PFSK-1 (cell line): ENCODE measurements around the gene CDK10.

ENCODE experiments used
- FOXP2 ChIP-seq: optimal IDR thresholded peaks from 2 replicates; pipeline ENCODE3; 2011; ENCODE audit warnings: borderline replicate concordance, control low read depth, inconsistent platforms; ENCODE audit not compliant: insufficient read depth; ENCODE audit errors: extremely low read length, extremely low read depth
- POLR2AphosphoS5 ChIP-seq: IDR thresholded peaks from 2 replicates; pipeline ENCODE4 v1.6.1; 2012; ENCODE audit warnings: low read depth, mild to moderate bottlenecking, control low read depth, low read length, moderate library complexity
- SIN3A ChIP-seq: IDR thresholded peaks from 2 replicates; pipeline ENCODE4 v1.6.1; 2012; ENCODE audit warnings: mild to moderate bottlenecking, low read length, moderate library complexity, borderline replicate concordance; ENCODE audit not compliant: insufficient read depth
- TAF1 ChIP-seq: IDR thresholded peaks from 2 replicates; pipeline ENCODE4 v1.6.1; 2012; ENCODE audit warnings: low read length, control low read depth, borderline replicate concordance; ENCODE audit not compliant: insufficient read depth
- TF ChIP-seq, protein P1 (sequence below), 2 experiments: IDR thresholded peaks; 2 replicates each; pipeline versions ENCODE4 v1.6.1 to v1.8.0; 2011 to 2012; ENCODE audit warnings: low read depth in 2 of 2, low read length in 2 of 2, control low read depth in 1 of 2, inconsistent platforms in 1 of 2, mild to moderate bottlenecking in 1 of 2, moderate library complexity in 1 of 2; ENCODE audit not compliant: insufficient read depth in 1 of 2

CDK10 gene

GRCh38 chr16:89641458-89642119 lies 44.9 kb upstream of the CDK10 start:
- TF ChIP-seq FOXP2 = no peak
- TF ChIP-seq, protein P1, sequence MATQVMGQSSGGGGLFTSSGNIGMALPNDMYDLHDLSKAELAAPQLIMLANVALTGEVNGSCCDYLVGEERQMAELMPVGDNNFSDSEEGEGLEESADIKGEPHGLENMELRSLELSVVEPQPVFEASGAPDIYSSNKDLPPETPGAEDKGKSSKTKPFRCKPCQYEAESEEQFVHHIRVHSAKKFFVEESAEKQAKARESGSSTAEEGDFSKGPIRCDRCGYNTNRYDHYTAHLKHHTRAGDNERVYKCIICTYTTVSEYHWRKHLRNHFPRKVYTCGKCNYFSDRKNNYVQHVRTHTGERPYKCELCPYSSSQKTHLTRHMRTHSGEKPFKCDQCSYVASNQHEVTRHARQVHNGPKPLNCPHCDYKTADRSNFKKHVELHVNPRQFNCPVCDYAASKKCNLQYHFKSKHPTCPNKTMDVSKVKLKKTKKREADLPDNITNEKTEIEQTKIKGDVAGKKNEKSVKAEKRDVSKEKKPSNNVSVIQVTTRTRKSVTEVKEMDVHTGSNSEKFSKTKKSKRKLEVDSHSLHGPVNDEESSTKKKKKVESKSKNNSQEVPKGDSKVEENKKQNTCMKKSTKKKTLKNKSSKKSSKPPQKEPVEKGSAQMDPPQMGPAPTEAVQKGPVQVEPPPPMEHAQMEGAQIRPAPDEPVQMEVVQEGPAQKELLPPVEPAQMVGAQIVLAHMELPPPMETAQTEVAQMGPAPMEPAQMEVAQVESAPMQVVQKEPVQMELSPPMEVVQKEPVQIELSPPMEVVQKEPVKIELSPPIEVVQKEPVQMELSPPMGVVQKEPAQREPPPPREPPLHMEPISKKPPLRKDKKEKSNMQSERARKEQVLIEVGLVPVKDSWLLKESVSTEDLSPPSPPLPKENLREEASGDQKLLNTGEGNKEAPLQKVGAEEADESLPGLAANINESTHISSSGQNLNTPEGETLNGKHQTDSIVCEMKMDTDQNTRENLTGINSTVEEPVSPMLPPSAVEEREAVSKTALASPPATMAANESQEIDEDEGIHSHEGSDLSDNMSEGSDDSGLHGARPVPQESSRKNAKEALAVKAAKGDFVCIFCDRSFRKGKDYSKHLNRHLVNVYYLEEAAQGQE (IDR thresholded peaks at IDR 0.05; ENCODE audit: insufficient read depth in 1 of 2, low read depth in 2 of 2, low read length in 2 of 2) = no peak
- TF ChIP-seq POLR2AphosphoS5 = no peak
- TF ChIP-seq TAF1 = no peak
- TF ChIP-seq SIN3A = no peak

DNA sequence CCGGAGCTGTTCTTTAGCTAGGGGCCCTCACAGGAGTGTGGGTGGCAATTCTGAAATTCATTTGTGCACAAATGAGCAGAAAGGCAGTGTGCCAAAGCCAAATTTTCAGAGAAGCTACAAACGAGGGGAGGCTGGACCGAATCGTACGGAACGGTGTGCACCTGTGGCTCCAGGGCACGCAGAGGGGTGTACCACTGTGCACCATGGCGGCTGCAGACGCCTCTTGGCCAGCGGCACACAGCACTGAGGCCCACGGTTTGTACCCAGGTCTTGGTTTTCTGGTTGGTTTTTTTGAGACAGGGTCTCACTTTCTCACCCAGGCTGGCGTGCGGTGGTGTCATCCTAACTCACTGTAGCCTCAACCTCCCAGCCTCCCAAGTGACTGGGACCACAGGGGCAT lies 43.9 kb upstream of the CDK10 start:
- TF ChIP-seq, protein P1 (IDR thresholded peaks at IDR 0.05; ENCODE audit: insufficient read depth in 1 of 2, low read depth in 2 of 2, low read length in 2 of 2) = no peak
- TF ChIP-seq FOXP2 (no peak), SIN3A (no peak), POLR2AphosphoS5 (no peak), TAF1 (no peak)

- no peak for TF ChIP-seq FOXP2
- TF ChIP-seq, protein P1 (IDR thresholded peaks at IDR 0.05; ENCODE audit: insufficient read depth in 1 of 2, low read depth in 2 of 2, low read length in 2 of 2) = no peak
- no peak for TF ChIP-seq TAF1
- TF ChIP-seq POLR2AphosphoS5 = no peak
- no peak for TF ChIP-seq SIN3A
Measured at GRCh38 chr16:89643769-89644300, 42.7 kb upstream of the CDK10 start.

DNA sequence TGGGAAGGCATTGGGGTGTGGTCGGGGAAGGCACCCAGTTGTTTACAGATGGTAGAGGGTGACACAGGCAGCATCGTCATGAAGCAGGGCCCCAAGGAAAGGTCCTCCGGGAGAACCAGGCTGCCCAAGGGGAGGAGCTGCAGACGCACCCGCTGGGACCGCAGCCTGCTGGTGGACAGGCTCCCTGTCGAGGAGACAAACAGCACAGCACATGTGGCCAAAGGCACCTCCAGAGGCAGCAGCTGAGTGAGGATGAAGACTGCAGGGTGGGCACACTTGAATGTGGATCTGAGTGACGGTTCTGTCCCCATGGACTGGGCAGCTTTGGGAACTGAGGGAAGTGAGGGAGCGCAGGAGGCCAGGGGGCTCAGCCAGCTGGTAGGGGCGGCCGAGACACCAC lies 41.4 kb upstream of the CDK10 start:
- TF ChIP-seq, protein P1 (IDR thresholded peaks at IDR 0.05; ENCODE audit: insufficient read depth in 1 of 2, low read depth in 2 of 2, low read length in 2 of 2) = no peak
- no peak for TF ChIP-seq FOXP2
- TF ChIP-seq SIN3A = no peak
- no peak for TF ChIP-seq TAF1
